NCI-H1436 (cell line): ENCODE measurements around the gene SLC51B.
"Not testable (repeated sequence)": the region's sequence is repeated elsewhere in the genome, so short reads cannot be mapped to it uniquely, and the experiment has no call there.

Experiments used
- DNase-seq: peaks from one replicate; lab custom pipeline; 2025; lab: John Stamatoyannopoulos, UW

The SLC51B gene

GRCh38 chr15:65066001-65066634 is 20.9 kb downstream of the SLC51B start:
- DNase-seq: no peak

GRCh38 chr15:65066635-65067316 is 21.6 kb downstream of the SLC51B start:
- no peak for DNase-seq

- no peak for DNase-seq
Observed at GRCh38 chr15:65067317-65067644, 22.1 kb downstream of the SLC51B start.

- no peak for DNase-seq
Observed at GRCh38 chr15:65067645-65068402, 22.6 kb downstream of the SLC51B start, which contains the start of gene RASL12. TSS of gene RASL12 (minus strand) at chr15:65067991. CDS start at chr15:65067835, 156 bp downstream.

GRCh38 chr15:65068403-65068788 is 23.2 kb downstream of the SLC51B start:
- DNase-seq: no peak

GRCh38 chr15:65069179-65069578 is 24.0 kb downstream of the SLC51B start:
- DNase-seq: no peak

- DNase-seq: no peak
Observed at GRCh38 chr15:65069779-65070546, 24.8 kb downstream of the SLC51B start.

GRCh38 chr15:65071381-65071811 is 26.2 kb downstream of the SLC51B start:
- DNase-seq: no peak

GRCh38 chr15:65072027-65072426 is 26.8 kb downstream of the SLC51B start:
- DNase-seq: no peak

- DNase-seq: no peak
Observed at GRCh38 chr15:65072617-65073016, 27.4 kb downstream of the SLC51B start.

GRCh38 chr15:65074946-65075345 is 29.8 kb downstream of the SLC51B start:
- not testable (repeated sequence) for DNase-seq

GRCh38 chr15:65075607-65076395 is 30.6 kb downstream of the SLC51B start:
- DNase-seq: not testable (repeated sequence)

GRCh38 chr15:65076486-65077290 is 31.5 kb downstream of the SLC51B start, which contains the start of gene KBTBD13:
TSS of gene KBTBD13 (plus strand) at chr15:65076746. CDS start at chr15:65076816, 70 bp downstream.
- no peak for DNase-seq

- no peak for DNase-seq
Observed at GRCh38 chr15:65077291-65077980, 32.2 kb downstream of the SLC51B start.

- no peak for DNase-seq
Observed at GRCh38 chr15:65077981-65078352, 32.8 kb downstream of the SLC51B start.

- no peak for DNase-seq
Observed at GRCh38 chr15:65079580-65079979, 34.4 kb downstream of the SLC51B start.

GRCh38 chr15:65081270-65081669 is 36.1 kb downstream of the SLC51B start:
- no peak for DNase-seq

GRCh38 chr15:65081758-65082157 is 36.6 kb downstream of the SLC51B start:
- DNase-seq: no peak

GRCh38 chr15:65082303-65082953 is 37.2 kb downstream of the SLC51B start:
- DNase-seq: peak; percentile 5
